VCaP (cell line): ENCODE results near the gene CREBL2.
A peak's percentile ranks its signal among the peaks of the same experiment; 100 is the strongest.
"Not testable (repeated sequence)": the region's sequence is repeated elsewhere in the genome, so short reads cannot be mapped to it uniquely, and the experiment has no call there.

Source experiments
- H3K27ac ChIP-seq: fragments of 450-650 bp; 2 replicates; pipeline ENCODE4 v1.5.1; 2017
- CTCF ChIP-seq: fragments of 450-650 bp; conservative IDR thresholded peaks from 2 replicates; pipeline ENCODE4 v1.5.1; 2017; ENCODE audit warnings: mild to moderate bottlenecking, moderate library complexity

CREBL2 gene

GRCh38 chr12:12587878-12588277 is 23.8 kb upstream of the CREBL2 start:
- TF ChIP-seq CTCF, result no peak
- H3K27ac ChIP-seq, result peak overlapping the region; percentile 96

GRCh38 chr12:12588436-12588835 is 23.2 kb upstream of the CREBL2 start:
- H3K27ac ChIP-seq, result peak overlapping the region; percentile 96

GRCh38 chr12:12590961-12591360 is 20.7 kb upstream of the CREBL2 start:
- no peak for TF ChIP-seq CTCF
- no peak overlapping the region for H3K27ac ChIP-seq

GRCh38 chr12:12592930-12593329 is 18.7 kb upstream of the CREBL2 start:
- H3K27ac ChIP-seq, result peak overlapping the region; percentile 60
- TF ChIP-seq CTCF, result no peak

- not testable (repeated sequence) for H3K27ac ChIP-seq
Measured at GRCh38 chr12:12595929-12596328, 15.7 kb upstream of the CREBL2 start.

GRCh38 chr12:12596598-12596997 is 15.1 kb upstream of the CREBL2 start:
- H3K27ac ChIP-seq, result not testable (repeated sequence)

GRCh38 chr12:12598864-12599263 is 12.8 kb upstream of the CREBL2 start:
- peak overlapping the region; percentile 39; the same call in 1 of the 2 replicates for H3K27ac ChIP-seq
- no peak for TF ChIP-seq CTCF

- H3K27ac ChIP-seq, result peak overlapping the region; percentile 39
- TF ChIP-seq CTCF, result no peak
Measured at GRCh38 chr12:12599750-12600643, 11.7 kb upstream of the CREBL2 start.

GRCh38 chr12:12600659-12601058 is 11.0 kb upstream of the CREBL2 start:
- no peak overlapping the region; the same call in 1 of the 2 replicates for H3K27ac ChIP-seq
- no peak for TF ChIP-seq CTCF
